Measurements from ENCODE around the gene RDH5.

- TF ChIP-seq CTCF (conservative IDR thresholded peaks at IDR 0.05): no peak
- no peak for TF ChIP-seq EZH2 (IDR thresholded peaks at IDR 0.05; ENCODE audit: low read depth)
Measured at GRCh38 chr12:55679691-55680090, 40.5 kb upstream of the RDH5 start.
